Prostate gland (tissue), 2 donors: ENCODE measurements around the gene TBCE. TPM values are rescaled to one million over a fixed set of nuclear protein-coding genes. Genes with fewer than 3 reads are reported as not detected.
"Not testable (repeated sequence)": the region's sequence is repeated elsewhere in the genome, so short reads cannot be mapped to it uniquely, and the experiment has no call there.

ENCODE experiments used
- DNase-seq: peaks from one replicate; pipeline ENCODE4 v3.0.0-alpha.2; 2019; ENCODE audit warnings: low spot score
- H3K27ac ChIP-seq, 2 donors: fragments of 200-600 bp; sonication (generic); 2 replicates each; pipeline ENCODE4 v1.5.1; 2017 to 2019
- H3K27me3 ChIP-seq: fragments of 200-600 bp; sonication (generic); replicated peaks from 2 replicates; pipeline ENCODE4 v1.5.1; 2019; ENCODE audit not compliant: insufficient read depth
- H3K36me3 ChIP-seq, 2 donors: fragments of 200-600 bp; sonication (generic); 1 replicate in 1 of 2; 2 replicates in 1 of 2; pipeline versions ENCODE4 v1.5.1 to v1.8.1; 2017 to 2019
- H3K4me1 ChIP-seq: fragments of 200-600 bp; sonication (generic); replicated peaks from 2 replicates; pipeline ENCODE4 v1.5.1; 2019
- H3K4me3 ChIP-seq, 2 donors: fragments of 200-600 bp; sonication (generic); 2 replicates each; pipeline ENCODE4 v1.5.1; 2017 to 2019
- H3K9me3 ChIP-seq: fragments of 200-600 bp; sonication (generic); 2 replicates; pipeline ENCODE4 v1.5.1; 2017
- POLR2A ChIP-seq: fragments of 450-650 bp; IDR thresholded peaks from one replicate; pipeline ENCODE4 v1.6.1; 2016; ENCODE audit warnings: antibody characterized with exemption, mild to moderate bottlenecking
- POLR2AphosphoS5 ChIP-seq: sonication (generic); formaldehyde crosslinking; IDR thresholded peaks from one replicate; pipeline ENCODE4 v1.6.1; 2017; ENCODE audit warnings: antibody characterized with exemption
- WGBS: methylation state at CpG from one replicate; pipeline ENCODE4 v1.1.5; 2018; 5-methylcytosine and 5-hydroxymethylcytosine counted together
- intact Hi-C: fragments of 100-400 bp; cut with DNase I; formaldehyde crosslinking; loops from one replicate; pipeline ENCODE4 v1.14.2; 2022
- total RNA-seq, 2 donors: library from RNA; depleted of rRNA; stranded (reverse); fragments of >200 nt; gene quantifications; one replicate each; pipeline ENCODE4 v1.1.0, GENCODE V29; 2016
- TF ChIP-seq, protein P1 (sequence below), 4 experiments: fragments of 200-600 bp in 2 of 4; fragments of 450-650 bp in 2 of 4; sonication (generic) in 2 of 4; IDR thresholded peaks; 1 replicate in 3 of 4; 2 replicates in 1 of 4; pipeline ENCODE4 v1.5.1; 2016 to 2019; ENCODE audit warnings: antibody characterized with exemption in 4 of 4, mild to moderate bottlenecking in 2 of 4, moderate library complexity in 2 of 4

Gene TBCE
- total RNA-seq, 2 donors from 2014 or later, result 24.2 to 25.0 TPM

- no peak for DNase-seq
- H3K4me1 ChIP-seq, result no peaks in the 10 kb centered on the region
- H3K27me3 ChIP-seq, result no peaks in the 10 kb centered on the region
- no peaks in the 10 kb centered on the region for H3K9me3 ChIP-seq
- no peak overlapping the region for H3K4me3 ChIP-seq
- H3K36me3 ChIP-seq, result no peaks in the 10 kb centered on the region
- no peak overlapping the region for H3K27ac ChIP-seq
- whole genome bisulfite sequencing, result 91% methylated on average over 5 of the region's 5 CpGs
- TF ChIP-seq POLR2AphosphoS5, result no peak
- TF ChIP-seq, protein P1, sequence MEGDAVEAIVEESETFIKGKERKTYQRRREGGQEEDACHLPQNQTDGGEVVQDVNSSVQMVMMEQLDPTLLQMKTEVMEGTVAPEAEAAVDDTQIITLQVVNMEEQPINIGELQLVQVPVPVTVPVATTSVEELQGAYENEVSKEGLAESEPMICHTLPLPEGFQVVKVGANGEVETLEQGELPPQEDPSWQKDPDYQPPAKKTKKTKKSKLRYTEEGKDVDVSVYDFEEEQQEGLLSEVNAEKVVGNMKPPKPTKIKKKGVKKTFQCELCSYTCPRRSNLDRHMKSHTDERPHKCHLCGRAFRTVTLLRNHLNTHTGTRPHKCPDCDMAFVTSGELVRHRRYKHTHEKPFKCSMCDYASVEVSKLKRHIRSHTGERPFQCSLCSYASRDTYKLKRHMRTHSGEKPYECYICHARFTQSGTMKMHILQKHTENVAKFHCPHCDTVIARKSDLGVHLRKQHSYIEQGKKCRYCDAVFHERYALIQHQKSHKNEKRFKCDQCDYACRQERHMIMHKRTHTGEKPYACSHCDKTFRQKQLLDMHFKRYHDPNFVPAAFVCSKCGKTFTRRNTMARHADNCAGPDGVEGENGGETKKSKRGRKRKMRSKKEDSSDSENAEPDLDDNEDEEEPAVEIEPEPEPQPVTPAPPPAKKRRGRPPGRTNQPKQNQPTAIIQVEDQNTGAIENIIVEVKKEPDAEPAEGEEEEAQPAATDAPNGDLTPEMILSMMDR (IDR thresholded peaks at IDR 0.05), result no peak
- TF ChIP-seq POLR2A, result no peak
- intact Hi-C loops, result no loop called here
Measured at GRCh38 chr1:235460770-235461169, 93.5 kb downstream of the TBCE start.

GRCh38 chr1:235461954-235462353 lies 94.7 kb downstream of the TBCE start:
- 86% methylated on average over 1 of the region's 1 CpG for WGBS
- H3K27me3 ChIP-seq, result no peaks in the 10 kb centered on the region
- H3K4me3 ChIP-seq, result no peak overlapping the region
- no peaks in the 10 kb centered on the region for H3K9me3 ChIP-seq
- intact Hi-C loops, result no loop called here
- no peaks in the 10 kb centered on the region for H3K36me3 ChIP-seq
- H3K4me1 ChIP-seq, result no peaks in the 10 kb centered on the region
- H3K27ac ChIP-seq, result no peak overlapping the region
- DNase-seq, result no peak
- TF ChIP-seq, protein P1 (IDR thresholded peaks at IDR 0.05), result no peak
- TF ChIP-seq POLR2A (no peak), POLR2AphosphoS5 (no peak)

DNA sequence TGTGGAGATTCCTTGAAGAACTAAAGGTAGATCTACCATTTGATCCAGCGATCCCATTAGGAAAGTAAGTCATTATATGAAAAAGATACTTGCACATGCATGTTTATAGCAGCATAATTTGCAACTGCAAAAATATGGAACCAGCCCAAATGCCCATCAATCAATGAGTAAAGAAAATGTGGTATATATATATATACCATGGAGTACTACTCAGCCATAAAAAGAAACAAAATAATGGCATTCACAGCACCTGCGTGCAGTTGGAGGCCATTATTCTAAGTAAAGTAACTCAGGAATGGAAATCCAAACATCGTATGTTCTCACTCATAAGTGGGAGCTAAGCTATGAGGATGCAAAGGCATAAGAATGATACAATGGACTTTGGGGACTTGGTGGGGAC lies 95.6 kb downstream of the TBCE start:
- H3K4me3 ChIP-seq, H3K4me1 ChIP-seq, H3K27me3 ChIP-seq, intact Hi-C loops, H3K36me3 ChIP-seq, H3K27ac ChIP-seq, DNase-seq, H3K9me3 ChIP-seq: not testable (repeated sequence)
- 95% methylated on average over 3 of the region's 3 CpGs for WGBS

DNA sequence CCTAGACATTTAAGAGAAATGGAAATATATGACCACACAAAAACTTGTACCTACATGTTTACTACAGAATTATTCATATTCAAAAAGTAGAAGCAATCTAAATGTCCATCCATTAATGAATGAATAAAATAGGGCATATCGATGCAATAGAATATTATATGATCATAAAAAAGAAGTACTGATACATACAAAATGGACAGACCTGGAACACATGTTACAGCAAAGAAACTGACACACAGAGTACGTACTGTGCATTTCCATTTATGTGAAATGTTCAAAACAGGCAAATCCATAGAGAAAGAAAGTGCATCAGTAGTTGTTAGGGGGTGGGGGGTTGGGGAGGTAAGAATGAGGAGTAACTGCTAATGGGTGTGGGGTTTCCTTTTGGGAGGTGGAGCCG lies 97.8 kb downstream of the TBCE start:
- TF ChIP-seq POLR2A, result no peak
- TF ChIP-seq POLR2AphosphoS5, result no peak
- TF ChIP-seq, protein P1 (IDR thresholded peaks at IDR 0.05), result no peak
- Histone ChIP-seq H3K9me3 (no peaks in the 10 kb centered on the region), H3K27ac (no peak overlapping the region), H3K4me3 (no peak overlapping the region), H3K27me3 (no peaks in the 10 kb centered on the region), H3K36me3 (no peaks in the 10 kb centered on the region), H3K4me1 (no peaks in the 10 kb centered on the region)
- DNase-seq, result no peak
- intact Hi-C loops, result no loop called here
- WGBS, result 94% methylated on average over 3 of the region's 3 CpGs

DNA sequence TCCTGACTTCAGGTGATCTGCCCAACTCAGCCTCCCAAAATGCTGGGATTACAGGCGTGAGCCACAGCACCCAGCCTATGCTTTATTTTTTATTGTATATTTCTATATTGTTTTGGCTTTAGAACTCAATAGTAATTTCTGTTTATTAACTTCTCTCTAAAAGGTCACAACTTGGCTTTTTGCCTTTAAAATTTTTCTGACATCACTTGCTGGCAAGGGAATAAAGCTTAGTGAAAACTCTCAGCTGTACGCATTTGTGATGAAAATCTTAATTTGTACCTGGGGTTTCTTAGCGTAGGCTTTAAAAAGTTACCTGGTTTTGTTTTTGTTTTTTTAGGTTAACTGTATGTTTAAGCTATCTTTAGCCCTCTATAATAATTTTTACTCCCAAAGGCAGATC lies 100.8 kb downstream of the TBCE start:
- TF ChIP-seq POLR2AphosphoS5 (no peak), POLR2A (no peak)
- TF ChIP-seq, protein P1 (IDR thresholded peaks at IDR 0.05), result no peak
- Histone ChIP-seq H3K9me3 (no peaks in the 10 kb centered on the region), H3K36me3 (no peaks in the 10 kb centered on the region), H3K4me3 (no peak overlapping the region), H3K4me1 (no peaks in the 10 kb centered on the region), H3K27me3 (no peaks in the 10 kb centered on the region), H3K27ac (no peak overlapping the region)
- 65% methylated on average over 3 of the region's 3 CpGs for WGBS
- intact Hi-C loops, result no loop called here
- no peak for DNase-seq
